OCI-LY3 (cell line): Measurements from ENCODE around the gene BNC1.

Experiments used
- H2AFZ ChIP-seq: fragments of 200-600, 300-600 bp; shearing (Covaris generic); 2 replicates; pipeline ENCODE4 v1.6.0; 2014; ENCODE audit warnings: antibody characterized with exemption, low read depth, low read length
- H3K27ac ChIP-seq: fragments of 200-600, 300-600 bp; sonication (generic); 2 replicates; pipeline ENCODE4 v1.5.1; 2014; ENCODE audit warnings: mild to moderate bottlenecking, low read length, moderate library complexity, mixed read lengths
- H3K27me3 ChIP-seq: fragments of 200-600, 300-600 bp; sonication (generic); 2 replicates; pipeline ENCODE4 v1.6.1; 2014; ENCODE audit warnings: low read depth, low read length, mixed read lengths
- H3K36me3 ChIP-seq: fragments of 200-600, 300-600 bp; sonication (generic); replicated peaks from 2 replicates; pipeline ENCODE3; 2014; ENCODE audit warnings: low read depth, low read length, mixed read lengths
- H3K4me1 ChIP-seq: fragments of 300-600, 200-600 bp; sonication (generic); 2 replicates; pipeline ENCODE4 v1.6.1; 2014; ENCODE audit warnings: low read length, mixed read lengths
- H3K4me2 ChIP-seq: fragments of 200-600, 300-600 bp; sonication (generic); 2 replicates; pipeline ENCODE4 v1.6.1; 2014; ENCODE audit warnings: low read length, mixed read lengths
- H3K4me3 ChIP-seq: fragments of 300-600, 200-600 bp; sonication (generic); 2 replicates; pipeline ENCODE4 v1.5.1; 2014; ENCODE audit warnings: antibody characterized with exemption, mild to moderate bottlenecking, low read length, moderate library complexity
- H3K79me2 ChIP-seq: fragments of 300-600, 200-600 bp; shearing (Covaris generic); 2 replicates; pipeline ENCODE4 v1.6.1; 2014; ENCODE audit warnings: mild to moderate bottlenecking, low read length, mixed read lengths
- H3K9ac ChIP-seq: fragments of 300-600, 200-600 bp; shearing (Covaris generic); 2 replicates; pipeline ENCODE4 v1.6.0; 2014; ENCODE audit warnings: mild to moderate bottlenecking, low read length, moderate library complexity
- H3K9me3 ChIP-seq: fragments of 200-600, 300-600 bp; shearing (Covaris generic); 2 replicates; pipeline ENCODE4 v1.6.1; 2014; ENCODE audit warnings: low read length, mixed read lengths; ENCODE audit not compliant: insufficient read depth
- H4K20me1 ChIP-seq: fragments of 200-600, 300-600 bp; sonication (generic); 2 replicates; pipeline ENCODE4 v1.6.1; 2016; ENCODE audit warnings: low read length, mixed read lengths; ENCODE audit not compliant: insufficient read depth
- EZH2phosphoT487 ChIP-seq: fragments of 200-600 bp; shearing (Covaris generic); IDR thresholded peaks from 2 replicates; pipeline ENCODE4 v1.6.1; 2018; ENCODE audit warnings: antibody characterized with exemption, mixed run types, low read depth
- TF ChIP-seq, protein P1 (sequence below): fragments of 200-600, 300-600 bp; sonication (generic); IDR thresholded peaks from 2 replicates; pipeline ENCODE4 v1.5.1; 2014; ENCODE audit warnings: antibody characterized with exemption, low read length, low read depth

BNC1 gene

GRCh38 chr15:83207009-83207659, 77.3 kb downstream of the BNC1 start:
- Histone ChIP-seq H3K27me3 (peaks cover 13% of the 10 kb centered on the region), H3K9me3 (no peaks in the 10 kb centered on the region), H3K4me3 (peak overlapping the region; percentile 86), H4K20me1 (no peaks in the 10 kb centered on the region), H3K4me1 (peaks cover 39% of the 10 kb centered on the region), H2AFZ (peak overlapping the region; percentile 54), H3K4me2 (peak overlapping the region; percentile 75), H3K27ac (peak overlapping the region; percentile 44), H3K36me3 (no peaks in the 10 kb centered on the region), H3K9ac (peak overlapping the region; percentile 76), H3K79me2 (peaks cover 39% of the 10 kb centered on the region)
- TF ChIP-seq EZH2phosphoT487, result no peak
- TF ChIP-seq, protein P1, sequence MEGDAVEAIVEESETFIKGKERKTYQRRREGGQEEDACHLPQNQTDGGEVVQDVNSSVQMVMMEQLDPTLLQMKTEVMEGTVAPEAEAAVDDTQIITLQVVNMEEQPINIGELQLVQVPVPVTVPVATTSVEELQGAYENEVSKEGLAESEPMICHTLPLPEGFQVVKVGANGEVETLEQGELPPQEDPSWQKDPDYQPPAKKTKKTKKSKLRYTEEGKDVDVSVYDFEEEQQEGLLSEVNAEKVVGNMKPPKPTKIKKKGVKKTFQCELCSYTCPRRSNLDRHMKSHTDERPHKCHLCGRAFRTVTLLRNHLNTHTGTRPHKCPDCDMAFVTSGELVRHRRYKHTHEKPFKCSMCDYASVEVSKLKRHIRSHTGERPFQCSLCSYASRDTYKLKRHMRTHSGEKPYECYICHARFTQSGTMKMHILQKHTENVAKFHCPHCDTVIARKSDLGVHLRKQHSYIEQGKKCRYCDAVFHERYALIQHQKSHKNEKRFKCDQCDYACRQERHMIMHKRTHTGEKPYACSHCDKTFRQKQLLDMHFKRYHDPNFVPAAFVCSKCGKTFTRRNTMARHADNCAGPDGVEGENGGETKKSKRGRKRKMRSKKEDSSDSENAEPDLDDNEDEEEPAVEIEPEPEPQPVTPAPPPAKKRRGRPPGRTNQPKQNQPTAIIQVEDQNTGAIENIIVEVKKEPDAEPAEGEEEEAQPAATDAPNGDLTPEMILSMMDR, result no peak

DNA sequence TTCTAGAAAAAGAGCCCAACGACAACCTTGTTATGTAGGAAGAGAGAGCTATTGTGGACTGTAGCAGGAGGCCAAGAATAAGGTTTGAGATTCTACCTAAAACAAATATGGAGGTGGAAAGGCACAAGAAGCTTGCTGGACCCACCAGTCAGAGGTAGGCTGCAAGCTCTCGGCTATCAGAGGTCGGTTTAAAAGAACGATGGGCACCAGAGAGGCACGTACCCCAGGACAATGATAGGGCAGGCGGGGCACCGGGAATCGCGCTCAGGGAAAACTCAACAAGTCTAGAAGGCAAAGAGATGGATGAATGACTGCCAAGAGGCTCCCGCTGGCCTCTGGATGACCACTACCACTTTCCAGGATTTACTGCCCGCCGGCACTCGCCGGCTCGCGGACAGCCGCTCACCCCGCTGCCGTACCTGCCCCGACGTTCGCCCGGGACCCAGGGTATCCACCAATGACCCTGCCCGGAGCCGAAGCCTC, 77.9 kb downstream of the BNC1 start:
- no peaks in the 10 kb centered on the region for H3K9me3 ChIP-seq
- peak overlapping the region; percentile 75 for H3K4me2 ChIP-seq
- peak overlapping the region; percentile 86 for H3K4me3 ChIP-seq
- no peaks in the 10 kb centered on the region for H3K36me3 ChIP-seq
- no peaks in the 10 kb centered on the region for H4K20me1 ChIP-seq
- peak overlapping the region; percentile 76 for H3K9ac ChIP-seq
- H2AFZ ChIP-seq, result peak overlapping the region; percentile 54
- no peak for TF ChIP-seq EZH2phosphoT487
- TF ChIP-seq, protein P1, result no peak
- peaks cover 44% of the 10 kb centered on the region for H3K79me2 ChIP-seq
- H3K4me1 ChIP-seq, result peaks cover 45% of the 10 kb centered on the region
- peaks cover 13% of the 10 kb centered on the region for H3K27me3 ChIP-seq
- peak overlapping the region; percentile 44; the same call in 1 of the 2 replicates for H3K27ac ChIP-seq
